Upper lobe of left lung (tissue), 6 donors: ENCODE results near the gene RTBDN. TPM values are rescaled to one million over a fixed set of nuclear protein-coding genes. Genes with fewer than 3 reads are reported as not detected.
"Not testable (repeated sequence)": the region's sequence is repeated elsewhere in the genome, so short reads cannot be mapped to it uniquely, and the experiment has no call there.

ENCODE experiments used
- ATAC-seq, 2 donors: fragments of 200-7000 bp; cut with Tn5 transposase; one replicate each; pipeline ENCODE4 v1.9.1; 2022; ENCODE audit warnings: mild to moderate bottlenecking in 2 of 2, moderate library complexity in 2 of 2; ENCODE audit not compliant: low FRiP score in 2 of 2
- DNase-seq, 2 donors: peaks; one replicate each; pipeline ENCODE4 v3.0.0-alpha.2; 2019 to 2020
- H3K27ac ChIP-seq, 4 donors: fragments of 200-600 bp; sonication (generic); one replicate each; pipeline ENCODE4 v1.5.1; 2016 to 2019
- H3K27me3 ChIP-seq, 4 donors: fragments of 200-600 bp; sonication (generic); one replicate each; pipeline ENCODE4 v1.5.1; 2017 to 2019
- H3K36me3 ChIP-seq, 4 donors: fragments of 200-600 bp; sonication (generic); one replicate each; pipeline ENCODE4 v1.5.1; 2016 to 2019
- H3K4me1 ChIP-seq, 4 donors: fragments of 200-600 bp; sonication (generic); one replicate each; pipeline ENCODE4 v1.5.1; 2018 to 2019
- H3K4me3 ChIP-seq, 4 donors: fragments of 200-600 bp; sonication (generic); one replicate each; pipeline ENCODE4 v1.5.1; 2017 to 2019; ENCODE audit warnings: mild to moderate bottlenecking in 2 of 4, moderate library complexity in 1 of 4
- H3K9me3 ChIP-seq, 4 donors: fragments of 200-600 bp; sonication (generic); one replicate each; pipeline ENCODE4 v1.5.1; 2018 to 2019
- CTCF ChIP-seq, 6 experiments: fragments of 450-650 bp in 4 of 6; fragments of 200-600 bp in 2 of 6; sonication (generic) in 2 of 6; IDR thresholded peaks; one replicate each; pipeline ENCODE4 v1.5.1; 2016 to 2019; ENCODE audit warnings: antibody characterized with exemption in 6 of 6
- EP300 ChIP-seq, 4 donors: sonication (generic); formaldehyde crosslinking; IDR thresholded peaks; one replicate each; pipeline ENCODE4 v1.5.1; 2017; ENCODE audit warnings: antibody characterized with exemption in 4 of 4, control low read depth in 2 of 4
- POLR2A ChIP-seq, 4 donors: fragments of 450-650 bp; IDR thresholded peaks; one replicate each; pipeline ENCODE4 v1.5.1; 2016 to 2017; ENCODE audit warnings: antibody characterized with exemption in 4 of 4, mild to moderate bottlenecking in 2 of 4
- POLR2AphosphoS5 ChIP-seq, 2 donors: sonication (generic); formaldehyde crosslinking; IDR thresholded peaks; one replicate each; pipeline ENCODE4 v1.5.1; 2017; ENCODE audit warnings: antibody characterized with exemption in 2 of 2
- WGBS, 2 donors: methylation state at CpG; one replicate each; pipeline ENCODE4 v1.1.5; 2017 to 2018; 5-methylcytosine and 5-hydroxymethylcytosine counted together
- total RNA-seq, 6 donors: library from RNA; depleted of rRNA in 4 of 6; stranded (reverse); fragments of >200 nt in 4 of 6; gene quantifications; one replicate each; pipeline versions ENCODE4 v1.1.0 to v1.2.1, GENCODE V29; 2016 to 2021
- donor health status: DM: no; HTN: no; CAD: no; lungs with moderate emphysema.
- donor health status: DM: no; HTN: yes; CAD: no; lungs with severe emphysema.

The RTBDN gene
- total RNA-seq, 6 donors from 2014 or later, result not detected

- Histone ChIP-seq H3K27me3 (no peaks in the 10 kb centered on the region), H3K27ac (no peak overlapping the region), H3K9me3 (peaks cover 0 to 4% (median 0%) of the 10 kb centered on the region in 4 donors), H3K36me3 (no peaks in the 10 kb centered on the region), H3K4me1 (no peaks in the 10 kb centered on the region), H3K4me3 (no peak overlapping the region)
- DNase-seq (peak in 1 of 2 donors; percentile 75), ATAC-seq (no peak)
- WGBS, 2 donors, result 91 to 94% methylated on average over 28 to 35 of the region's 35 CpGs
- TF ChIP-seq EP300 (IDR thresholded peaks at IDR 0.05), result no peak
- no peak for TF ChIP-seq CTCF (IDR thresholded peaks at IDR 0.05)
- no peak for TF ChIP-seq POLR2A (IDR thresholded peaks at IDR 0.05)
- TF ChIP-seq POLR2AphosphoS5 (IDR thresholded peaks at IDR 0.05), result no peak
Observed at GRCh38 chr19:12858041-12858928, 23.9 kb upstream of the RTBDN start.

- Histone ChIP-seq H3K4me1 (no peaks in the 10 kb centered on the region), H3K9me3 (peaks cover 0 to 4% (median 0%) of the 10 kb centered on the region in 4 donors), H3K4me3 (no peak overlapping the region), H3K27ac (no peak overlapping the region), H3K27me3 (no peaks in the 10 kb centered on the region), H3K36me3 (no peaks in the 10 kb centered on the region)
- TF ChIP-seq POLR2A (IDR thresholded peaks at IDR 0.05), result no peak
- WGBS, 2 donors, result 76 to 81% methylated on average over 1 of the region's 1 CpG
- ATAC-seq (no peak), DNase-seq (no peak)
Observed at GRCh38 chr19:12856653-12857052, 22.3 kb upstream of the RTBDN start.

- DNase-seq (peak; percentile 91 to 99), ATAC-seq (peak; percentile 96 to 98)
- Histone ChIP-seq H3K27me3 (peaks cover 0 to 13% (median 2%) of the 10 kb centered on the region in 4 donors), H3K9me3 (no peaks in the 10 kb centered on the region), H3K4me3 (peak overlapping the region in 2 of 4 donors; percentile 17 to 27), H3K36me3 (no peaks in the 10 kb centered on the region), H3K4me1 (peaks cover 8 to 10% (median 9%) of the 10 kb centered on the region in 4 donors), H3K27ac (no peak overlapping the region)
- 12 to 16% methylated on average over 19 to 36 of the region's 69 CpGs for WGBS, 2 donors
- TF ChIP-seq POLR2A (IDR thresholded peaks at IDR 0.05) (no peak), EP300 (IDR thresholded peaks at IDR 0.05) (peak in 1 of 4 donors; percentile 90), POLR2AphosphoS5 (IDR thresholded peaks at IDR 0.05) (peak in 1 of 2 donors; percentile 47), CTCF (IDR thresholded peaks at IDR 0.05) (peak; percentile 99 to 100 (median 100))
Observed at GRCh38 chr19:12847159-12848139, 13.1 kb upstream of the RTBDN start.

GRCh38 chr19:12846613-12847012 lies 12.2 kb upstream of the RTBDN start:
- not testable (repeated sequence) for H3K4me1 ChIP-seq, DNase-seq, ATAC-seq, H3K9me3 ChIP-seq, H3K4me3 ChIP-seq, H3K36me3 ChIP-seq, H3K27ac ChIP-seq
- WGBS, 2 donors, result 75 to 83% methylated on average over 7 of the region's 7 CpGs
- H3K27me3 ChIP-seq, result peaks cover 0 to 16% (median 3%) of the 10 kb centered on the region in 4 donors

GRCh38 chr19:12843999-12844732 lies 9.8 kb upstream of the RTBDN start:
- ATAC-seq (no peak), DNase-seq (no peak)
- Histone ChIP-seq H3K27me3 (peaks cover 0 to 38% (median 18%) of the 10 kb centered on the region in 4 donors), H3K9me3 (no peaks in the 10 kb centered on the region), H3K4me3 (no peak overlapping the region), H3K4me1 (peaks cover 12 to 22% (median 18%) of the 10 kb centered on the region in 4 donors), H3K36me3 (no peaks in the 10 kb centered on the region), H3K27ac (no peak overlapping the region)
- 82 to 89% methylated on average over 3 of the region's 3 CpGs for WGBS, 2 donors
- TF ChIP-seq POLR2A (IDR thresholded peaks at IDR 0.05), result no peak
- no peak for TF ChIP-seq EP300 (IDR thresholded peaks at IDR 0.05)
- TF ChIP-seq POLR2AphosphoS5 (IDR thresholded peaks at IDR 0.05), result no peak
- no peak for TF ChIP-seq CTCF (IDR thresholded peaks at IDR 0.05)
